Tibial artery (tissue), 4 donors: ENCODE measurements around the gene S1PR3.
A peak's percentile ranks its signal among the peaks of the same experiment; 100 is the strongest.

Experiments used
- DNase-seq, 2 donors: peaks; one replicate each; pipeline ENCODE4 v3.0.0-alpha.2; 2019
- H3K27ac ChIP-seq, 2 donors: fragments of 200-600 bp; sonication (generic) in 1 of 2; 1 replicate in 1 of 2; 2 replicates in 1 of 2; pipeline ENCODE4 v1.5.1; 2018 to 2019; ENCODE audit warnings: mild to moderate bottlenecking in 1 of 2
- H3K27me3 ChIP-seq, 2 donors: fragments of 200-600 bp; sonication (generic) in 1 of 2; one replicate each; pipeline versions ENCODE4 v1.5.1 to v1.6.0; 2016 to 2019
- H3K36me3 ChIP-seq, 3 donors: fragments of 200-600 bp; sonication (generic) in 2 of 3; one replicate each; pipeline ENCODE4 v1.5.1; 2016 to 2019; ENCODE audit warnings: mild to moderate bottlenecking in 2 of 3
- H3K4me1 ChIP-seq, 4 donors: fragments of 200-600 bp; sonication (generic) in 2 of 4; 1 replicate in 3 of 4; 2 replicates in 1 of 4; pipeline ENCODE4 v1.5.1; 2016 to 2019
- H3K4me3 ChIP-seq, 2 donors: fragments of 200-600 bp; sonication (generic) in 1 of 2; 1 replicate in 1 of 2; 2 replicates in 1 of 2; pipeline ENCODE4 v1.5.1; 2018 to 2019; ENCODE audit warnings: mild to moderate bottlenecking in 2 of 2
- H3K9me3 ChIP-seq, 3 donors: fragments of 200-600 bp; sonication (generic) in 1 of 3; one replicate each; pipeline ENCODE4 v1.5.1; 2016 to 2019
- intact Hi-C: fragments of 100-400 bp; cut with DNase I; formaldehyde crosslinking; loops from one replicate; pipeline ENCODE4 v1.15.0; 2023; ENCODE audit warnings: low total_unique reads
- TF ChIP-seq, protein P1 (sequence below), 2 experiments: fragments of 200-600 bp in 1 of 2; fragments of 450-650 bp in 1 of 2; IDR thresholded peaks; one replicate each; pipeline ENCODE4 v1.5.1; 2017 to 2019; ENCODE audit warnings: antibody characterized with exemption in 2 of 2, mild to moderate bottlenecking in 1 of 2, moderate library complexity in 1 of 2

The S1PR3 gene

DNA sequence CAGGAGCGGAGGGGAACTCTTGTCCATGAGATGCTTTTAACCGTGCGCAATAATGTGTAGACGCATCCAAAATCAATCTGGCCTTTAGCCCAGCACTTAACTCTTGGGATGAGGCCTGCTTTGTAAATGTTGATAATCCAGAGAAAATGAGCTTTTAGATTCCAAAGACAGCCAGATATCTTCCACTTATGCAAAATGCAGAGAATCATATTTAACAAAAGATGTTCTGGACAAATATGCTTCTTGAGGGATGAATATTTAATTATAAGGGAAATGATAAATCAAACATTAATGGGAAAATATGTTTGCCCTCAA, 5.6 kb downstream of the S1PR3 start:
- no peak for DNase-seq
- Histone ChIP-seq H3K4me1 (peaks cover 8 to 93% (median 71%) of the 10 kb centered on the region in 4 donors), H3K27me3 (no peaks in the 10 kb centered on the region), H3K9me3 (no peaks in the 10 kb centered on the region), H3K36me3 (peaks cover 13 to 17% (median 16%) of the 10 kb centered on the region in 3 donors), H3K4me3 (no peak overlapping the region), H3K27ac (peak overlapping the region; percentile 75 to 92)
- intact Hi-C loops, result loop anchor here (10.0 kb wide), 2 partner anchors 182 to 1282 kb away; no protein-coding TSS in a partner anchor
- TF ChIP-seq, protein P1, sequence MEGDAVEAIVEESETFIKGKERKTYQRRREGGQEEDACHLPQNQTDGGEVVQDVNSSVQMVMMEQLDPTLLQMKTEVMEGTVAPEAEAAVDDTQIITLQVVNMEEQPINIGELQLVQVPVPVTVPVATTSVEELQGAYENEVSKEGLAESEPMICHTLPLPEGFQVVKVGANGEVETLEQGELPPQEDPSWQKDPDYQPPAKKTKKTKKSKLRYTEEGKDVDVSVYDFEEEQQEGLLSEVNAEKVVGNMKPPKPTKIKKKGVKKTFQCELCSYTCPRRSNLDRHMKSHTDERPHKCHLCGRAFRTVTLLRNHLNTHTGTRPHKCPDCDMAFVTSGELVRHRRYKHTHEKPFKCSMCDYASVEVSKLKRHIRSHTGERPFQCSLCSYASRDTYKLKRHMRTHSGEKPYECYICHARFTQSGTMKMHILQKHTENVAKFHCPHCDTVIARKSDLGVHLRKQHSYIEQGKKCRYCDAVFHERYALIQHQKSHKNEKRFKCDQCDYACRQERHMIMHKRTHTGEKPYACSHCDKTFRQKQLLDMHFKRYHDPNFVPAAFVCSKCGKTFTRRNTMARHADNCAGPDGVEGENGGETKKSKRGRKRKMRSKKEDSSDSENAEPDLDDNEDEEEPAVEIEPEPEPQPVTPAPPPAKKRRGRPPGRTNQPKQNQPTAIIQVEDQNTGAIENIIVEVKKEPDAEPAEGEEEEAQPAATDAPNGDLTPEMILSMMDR (IDR thresholded peaks at IDR 0.05), result no peak

DNA sequence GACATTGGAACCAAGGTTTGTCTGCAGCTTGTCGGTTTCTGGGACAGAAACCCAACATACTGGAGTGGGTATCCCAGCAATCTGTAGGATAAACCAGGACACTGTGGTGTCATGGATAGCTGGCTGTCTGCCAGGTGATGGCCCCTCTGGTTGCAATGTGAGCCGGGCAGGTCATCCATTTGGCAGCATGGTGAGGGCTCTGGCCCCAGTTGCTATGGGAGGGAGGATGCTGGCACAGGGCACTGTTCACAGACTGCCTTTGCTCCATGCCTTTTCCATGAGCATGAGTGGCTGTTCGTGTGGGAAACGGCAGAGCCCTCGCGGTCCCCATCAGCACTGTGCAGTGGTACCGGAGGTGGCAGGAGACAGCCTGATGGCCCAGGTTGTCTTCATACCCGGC, 6.4 kb downstream of the S1PR3 start:
- intact Hi-C loops, result loop anchor here (10.0 kb wide), 2 partner anchors 183 to 1283 kb away; no protein-coding TSS in a partner anchor
- peaks cover 21 to 25% (median 24%) of the 10 kb centered on the region in 3 donors for H3K36me3 ChIP-seq
- no peak overlapping the region for H3K4me3 ChIP-seq
- TF ChIP-seq, protein P1 (IDR thresholded peaks at IDR 0.05), result no peak
- H3K9me3 ChIP-seq, result no peaks in the 10 kb centered on the region
- H3K4me1 ChIP-seq, result peaks cover 8 to 91% (median 69%) of the 10 kb centered on the region in 4 donors
- peak overlapping the region; percentile 75 to 92 for H3K27ac ChIP-seq
- H3K27me3 ChIP-seq, result no peaks in the 10 kb centered on the region
- peak; percentile 20 to 69 for DNase-seq

DNA sequence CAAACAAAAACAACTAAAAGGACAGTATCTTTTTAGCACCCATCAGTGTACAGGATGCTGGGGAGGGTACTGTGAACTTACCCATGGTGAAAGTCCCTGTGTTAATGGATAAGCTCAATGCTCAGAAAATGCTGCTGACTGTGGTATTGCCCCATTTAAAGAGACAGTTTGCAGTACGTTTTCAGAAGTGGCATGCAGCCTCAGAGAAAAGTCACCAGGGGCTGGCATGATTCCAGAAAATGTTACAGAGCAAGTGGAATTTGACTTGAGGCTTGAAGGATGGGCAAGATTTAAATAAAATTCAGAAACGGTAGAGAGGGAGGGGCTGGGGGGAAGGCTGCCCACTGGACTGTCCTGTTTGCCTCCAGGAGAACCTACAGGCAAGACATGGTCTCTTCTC, 7.2 kb downstream of the S1PR3 start:
- Histone ChIP-seq H3K4me1 (peaks cover 8 to 82% (median 68%) of the 10 kb centered on the region in 4 donors), H3K27me3 (no peaks in the 10 kb centered on the region), H3K27ac (peak overlapping the region; percentile 75 to 92), H3K36me3 (peaks cover 28 to 32% (median 29%) of the 10 kb centered on the region in 3 donors), H3K9me3 (no peaks in the 10 kb centered on the region), H3K4me3 (no peak overlapping the region)
- TF ChIP-seq, protein P1 (IDR thresholded peaks at IDR 0.05), result no peak
- DNase-seq, result peak in 1 of 2 donors; percentile 26
- intact Hi-C loops, result loop anchor here (10.0 kb wide), 2 partner anchors 184 to 1284 kb away; no protein-coding TSS in a partner anchor

DNA sequence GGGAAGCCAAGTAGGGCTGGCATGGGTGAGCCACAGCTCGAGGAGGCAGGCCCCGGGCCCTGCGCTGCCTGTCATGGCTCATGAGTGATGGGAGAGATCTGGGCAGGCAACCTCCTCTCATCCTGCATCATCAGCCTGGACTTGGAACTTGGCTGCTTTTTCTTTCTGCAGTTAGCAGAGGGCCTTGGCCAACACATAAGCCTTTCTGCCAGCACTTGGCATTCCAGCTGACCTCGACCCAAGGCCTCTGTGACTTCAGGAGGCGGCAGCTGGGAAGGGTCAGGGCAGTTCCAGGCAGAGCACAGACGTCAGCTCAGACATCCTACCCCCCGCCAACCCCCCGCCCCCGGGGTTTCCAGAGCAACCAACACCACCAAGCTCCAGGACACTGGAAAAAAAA, 7.6 kb downstream of the S1PR3 start:
- TF ChIP-seq, protein P1 (IDR thresholded peaks at IDR 0.05), result no peak
- no peaks in the 10 kb centered on the region for H3K27me3 ChIP-seq
- H3K4me1 ChIP-seq, result peaks cover 8 to 78% (median 66%) of the 10 kb centered on the region in 4 donors
- H3K4me3 ChIP-seq, result no peak overlapping the region
- H3K27ac ChIP-seq, result peak overlapping the region; percentile 75 to 92
- H3K36me3 ChIP-seq, result peaks cover 28 to 36% (median 34%) of the 10 kb centered on the region in 3 donors
- H3K9me3 ChIP-seq, result no peaks in the 10 kb centered on the region
- DNase-seq, result peak; percentile 73 to 97
- intact Hi-C loops, result loop anchor here (10.0 kb wide), 2 partner anchors 184 to 1284 kb away; no protein-coding TSS in a partner anchor

DNA sequence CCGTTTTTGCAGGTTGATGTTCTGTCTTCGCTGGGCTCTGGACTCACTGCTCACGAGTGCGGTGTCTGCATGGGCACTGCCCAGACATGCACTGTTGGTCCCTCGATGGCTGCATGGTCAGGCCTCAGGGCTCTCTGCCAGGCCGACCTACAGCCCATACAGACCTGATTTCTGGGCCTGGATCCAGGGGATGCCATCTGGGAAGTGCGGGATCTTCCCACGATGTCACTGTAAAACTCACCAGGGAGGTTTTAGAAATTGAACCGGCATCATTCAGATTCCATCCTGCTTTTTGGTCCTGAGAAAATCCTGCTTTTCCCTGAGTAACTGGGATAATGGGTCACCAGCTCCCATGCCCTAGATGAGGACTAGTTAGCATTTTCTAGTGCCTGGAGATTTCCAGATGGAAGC, 9.1 kb downstream of the S1PR3 start:
- DNase-seq, result peak; percentile 26 to 65

More for the DNA sequence above, 9.1 kb downstream of the S1PR3 start:
- Histone ChIP-seq H3K27ac (peak overlapping the region; percentile 75 to 92), H3K9me3 (no peaks in the 10 kb centered on the region), H3K27me3 (no peaks in the 10 kb centered on the region), H3K4me1 (peaks cover 8 to 64% (median 53%) of the 10 kb centered on the region in 4 donors), H3K36me3 (peaks cover 28 to 51% (median 44%) of the 10 kb centered on the region in 3 donors), H3K4me3 (no peak overlapping the region)
- TF ChIP-seq, protein P1 (IDR thresholded peaks at IDR 0.05), result no peak
- intact Hi-C loops, result loop anchor here (2.0 to 10.0 kb wide), 2 partner anchors 408 to 466 kb away; partner anchors contain the start of gene NXNL2
